ENCODE measurements around the gene ZNF146. TPM values are rescaled to one million over a fixed set of nuclear protein-coding genes. Genes with fewer than 3 reads are reported as not detected.

Gene ZNF146
- total RNA-seq, 1 donor: 85.1 TPM

- no peak for TF ChIP-seq CTCF (IDR thresholded peaks at IDR 0.05; ENCODE audit: insufficient read depth, low read depth, low read length)
- DNase-seq (ENCODE audit: low read depth): no peak
Observed at GRCh38 chr19:36256064-36256463, 41.2 kb downstream of the ZNF146 start.

GRCh38 chr19:36256853-36257519 is 42.1 kb downstream of the ZNF146 start:
- DNase-seq (ENCODE audit: low read depth): no peak
- H3K4me3 ChIP-seq (ENCODE audit: low read depth, low read length): peak overlapping the region; percentile 37
- no peak for TF ChIP-seq CTCF (IDR thresholded peaks at IDR 0.05; ENCODE audit: insufficient read depth, low read depth, low read length)

More at GRCh38 chr19:36256064-36256463, 41.2 kb downstream of the ZNF146 start:
- no peak overlapping the region for H3K4me3 ChIP-seq (ENCODE audit: low read depth, low read length)

GRCh38 chr19:36257520-36257876 is 42.6 kb downstream of the ZNF146 start:
- H3K4me3 ChIP-seq (ENCODE audit: low read depth, low read length): peak overlapping the region; percentile 37
- TF ChIP-seq CTCF (IDR thresholded peaks at IDR 0.05; ENCODE audit: insufficient read depth, low read depth, low read length): no peak
- no peak for DNase-seq (ENCODE audit: low read depth)

- no peak for TF ChIP-seq CTCF (IDR thresholded peaks at IDR 0.05; ENCODE audit: insufficient read depth, low read depth, low read length)
- no peak overlapping the region for H3K4me3 ChIP-seq (ENCODE audit: low read depth, low read length)
- no peak for DNase-seq (ENCODE audit: low read depth)
Observed at GRCh38 chr19:36258028-36258875, 43.3 kb downstream of the ZNF146 start.

- no peak for DNase-seq (ENCODE audit: low read depth)
- no peak for TF ChIP-seq CTCF (IDR thresholded peaks at IDR 0.05; ENCODE audit: insufficient read depth, low read depth, low read length)
- H3K4me3 ChIP-seq (ENCODE audit: low read depth, low read length): no peak overlapping the region
Observed at GRCh38 chr19:36259211-36259610, 44.3 kb downstream of the ZNF146 start.

- no peak overlapping the region for H3K4me3 ChIP-seq (ENCODE audit: low read depth, low read length)
- TF ChIP-seq CTCF (IDR thresholded peaks at IDR 0.05; ENCODE audit: insufficient read depth, low read depth, low read length): no peak
- no peak for DNase-seq (ENCODE audit: low read depth)
Observed at GRCh38 chr19:36265064-36265463, 50.2 kb downstream of the ZNF146 start.

Measured in fibroblast of villous mesenchyme (primary cell).